HT-29 (cell line): ENCODE data around the gene SFXN5. TPM values are rescaled to one million over a fixed set of nuclear protein-coding genes. Genes with fewer than 3 reads are reported as not detected.
A peak's percentile ranks its signal among the peaks of the same experiment; 100 is the strongest.

Source experiments
- DNase-seq: peaks from one replicate; pipeline ENCODE4 v3.0.0-alpha.2; 2015; ENCODE audit warnings: low spot score
- total RNA-seq: library from RNA; depleted of rRNA; stranded (reverse); fragments of >200 nt; shearing (Covaris generic); gene quantifications from 2 replicates; pipeline ENCODE4 v1.2.3, GENCODE V29; 2014

Gene SFXN5
- total RNA-seq, 1 experiment from 2014 or later: 49.4 TPM

GRCh38 chr2:72994991-72995380 lies 76.5 kb downstream of the SFXN5 start:
- DNase-seq: no peak

DNA sequence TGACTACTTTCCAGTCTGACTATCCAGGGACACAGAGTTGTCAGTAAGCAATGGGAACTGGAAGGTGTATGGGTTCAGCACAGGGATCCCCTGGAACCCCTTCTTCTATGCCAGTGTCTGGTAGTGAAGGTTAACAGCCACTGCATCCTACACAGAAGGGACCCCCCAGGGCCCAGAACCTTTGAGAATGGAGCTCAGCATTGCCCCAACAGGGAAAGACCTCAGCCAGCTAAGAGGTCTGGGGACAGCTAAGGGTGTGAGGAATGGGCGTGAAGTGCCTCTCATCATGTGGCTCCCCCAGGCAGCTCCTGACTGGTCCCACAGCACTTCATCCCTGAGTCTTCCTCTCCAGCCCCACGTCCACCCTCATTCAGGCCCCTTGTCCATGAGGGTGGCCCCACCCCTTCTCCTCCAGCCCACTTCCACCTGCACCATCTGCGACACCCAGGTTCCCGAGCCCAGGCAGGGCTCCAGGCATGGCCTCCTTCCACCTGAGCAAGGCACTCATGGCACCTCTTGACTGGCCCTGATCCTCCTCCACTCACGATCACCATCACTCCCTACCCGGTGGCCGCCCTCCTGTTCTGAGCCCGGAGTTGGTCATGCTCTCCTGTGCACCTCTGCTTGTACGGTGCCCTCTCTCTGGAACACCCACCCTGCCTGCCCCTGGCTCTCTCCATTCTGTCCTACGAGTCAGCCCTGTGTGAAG lies 77.1 kb downstream of the SFXN5 start:
- no peak for DNase-seq

- no peak for DNase-seq
Measured at GRCh38 chr2:72993933-72994280, 77.6 kb downstream of the SFXN5 start.

DNA sequence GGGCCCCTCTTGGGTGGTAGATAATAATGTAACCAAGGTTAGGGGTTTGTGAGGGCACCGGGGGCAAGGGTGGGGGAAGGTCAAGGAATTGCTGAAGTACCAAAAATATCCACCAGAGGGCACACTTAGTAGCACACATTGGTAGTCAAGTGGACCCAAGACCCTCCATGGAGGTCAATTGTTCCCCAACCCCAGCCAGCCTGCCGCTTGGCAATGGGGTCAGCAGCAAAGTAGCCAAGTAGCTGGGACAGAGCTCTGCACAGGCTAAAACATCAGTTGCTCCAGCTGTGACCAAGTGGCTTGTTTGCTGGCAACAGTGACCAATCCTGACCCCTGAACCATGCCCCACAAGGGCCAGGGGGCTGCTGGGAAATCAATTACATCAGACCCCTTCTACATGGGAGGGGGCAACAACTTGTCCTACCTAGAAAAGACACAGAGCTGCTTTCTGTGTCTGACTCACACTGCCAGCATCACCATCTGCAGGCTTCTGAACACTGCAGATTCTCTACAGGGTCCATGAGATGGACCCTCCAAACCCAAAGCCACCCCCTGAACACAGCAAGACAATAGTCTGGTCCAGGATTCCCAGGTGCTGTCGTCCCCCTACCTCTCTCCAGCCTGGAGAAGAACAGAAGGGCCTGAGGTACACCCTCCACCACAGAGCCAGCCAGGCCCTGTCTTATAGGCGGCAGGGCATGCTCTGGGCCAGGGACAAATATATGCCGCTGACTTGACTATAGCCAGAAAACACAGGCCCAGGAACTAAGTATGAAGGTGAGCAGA lies 78.2 kb downstream of the SFXN5 start:
- DNase-seq: peak; percentile 66

- DNase-seq: no peak
Measured at GRCh38 chr2:72992734-72993102, 78.8 kb downstream of the SFXN5 start.

DNA sequence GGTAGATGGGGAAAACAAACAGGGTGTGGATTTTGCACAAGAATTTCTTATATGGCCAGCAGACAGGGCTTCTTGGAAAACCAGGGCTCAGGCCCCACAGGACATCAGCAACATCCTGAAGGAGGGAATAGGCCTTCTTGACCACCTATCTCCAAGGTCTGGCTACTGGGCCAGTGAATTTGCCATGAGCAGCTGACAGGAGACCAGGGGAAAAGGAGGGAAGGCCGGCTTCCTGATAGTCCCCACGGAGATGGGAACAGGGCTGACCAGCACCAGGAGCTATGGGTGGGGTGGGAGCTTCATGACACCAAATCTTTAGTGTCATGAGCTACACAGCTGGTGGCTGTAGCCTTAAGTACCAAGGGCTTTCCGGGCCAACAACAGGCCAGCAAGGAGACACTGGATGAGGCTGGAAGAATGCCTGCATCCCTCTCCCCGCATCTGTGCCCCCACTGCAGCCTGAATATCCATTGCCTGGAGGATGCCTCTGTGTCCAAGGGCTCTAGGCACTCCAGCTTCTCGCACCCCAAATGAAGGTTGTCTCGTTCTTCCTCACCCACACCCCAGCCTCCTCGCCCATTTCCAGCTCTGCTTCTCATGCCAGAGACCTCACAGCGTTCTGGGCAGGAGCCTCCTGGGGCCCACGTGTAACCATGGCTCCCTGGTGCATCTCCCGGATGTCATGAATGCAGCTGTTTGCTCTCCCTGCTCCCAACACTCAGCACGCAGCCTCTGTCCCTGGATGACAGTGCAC lies 79.4 kb downstream of the SFXN5 start:
- DNase-seq: no peak

DNA sequence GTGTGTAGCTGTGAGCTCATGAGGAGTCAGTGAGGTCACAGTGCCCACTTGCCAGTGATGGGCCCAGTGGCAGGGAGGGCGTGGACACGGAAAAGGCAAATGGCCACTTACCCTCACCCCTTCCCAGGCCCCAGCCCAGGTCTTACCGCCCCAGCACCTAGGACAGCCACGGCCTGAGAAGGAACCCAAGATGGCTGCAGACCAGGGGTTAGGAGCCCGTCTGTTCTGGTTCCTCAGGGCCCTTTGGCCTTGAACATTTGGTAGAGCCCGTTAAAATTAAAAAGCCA lies 80.1 kb downstream of the SFXN5 start:
- no peak for DNase-seq

- DNase-seq: no peak
Measured at GRCh38 chr2:72990695-72991438, 80.6 kb downstream of the SFXN5 start.

- DNase-seq: no peak
Measured at GRCh38 chr2:72989770-72990556, 81.5 kb downstream of the SFXN5 start.

DNA sequence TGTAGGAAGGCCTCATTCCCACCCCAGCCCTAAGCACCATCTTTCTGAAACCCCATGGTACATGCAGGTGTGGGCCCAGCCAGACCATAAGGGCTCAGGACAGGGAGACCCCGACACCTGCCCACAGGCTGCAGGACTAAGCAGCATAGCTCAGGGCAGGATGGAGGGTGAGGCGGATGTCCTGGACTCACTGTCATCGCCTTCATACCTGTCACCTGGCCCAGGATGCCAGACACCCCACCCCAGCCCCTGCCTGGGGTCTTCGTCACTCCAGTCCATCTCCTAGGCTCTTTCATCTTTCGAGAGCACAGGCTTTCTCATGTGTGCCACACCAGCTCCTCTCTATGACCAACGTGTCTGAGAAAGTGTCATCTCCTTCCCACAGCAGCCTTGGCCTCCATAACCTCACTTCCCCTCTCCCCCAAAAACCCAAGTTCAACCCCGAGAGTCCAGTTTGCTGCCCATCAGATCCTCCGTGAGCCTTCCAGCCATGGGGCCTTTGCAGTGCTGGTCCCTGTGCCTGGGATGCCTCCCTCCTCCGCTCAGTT lies 82.7 kb downstream of the SFXN5 start:
- DNase-seq: no peak

- no peak for DNase-seq
Measured at GRCh38 chr2:72988041-72988440, 83.5 kb downstream of the SFXN5 start.

- peak; percentile 89 for DNase-seq
Measured at GRCh38 chr2:72985891-72986683, 85.4 kb downstream of the SFXN5 start.

DNA sequence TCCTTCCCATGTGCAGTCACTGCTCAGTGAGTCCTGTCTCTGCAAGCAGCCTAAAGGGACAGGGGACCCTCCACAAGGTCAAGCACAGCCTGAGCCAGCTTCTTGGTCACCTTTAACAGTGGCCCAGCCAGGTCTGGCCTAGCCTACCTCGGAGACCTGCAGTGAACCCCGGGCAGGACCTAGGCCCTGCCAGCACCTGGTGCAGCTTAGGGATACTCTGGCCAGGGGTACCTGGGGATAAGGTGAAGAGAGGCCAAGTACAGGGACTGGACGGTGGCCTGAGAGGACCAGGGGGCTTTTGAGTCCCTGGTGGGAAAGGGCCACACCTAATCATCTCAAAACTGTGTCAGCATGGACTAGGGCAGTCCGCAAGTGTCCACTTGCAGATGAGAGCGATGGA lies 86.4 kb downstream of the SFXN5 start:
- no peak for DNase-seq

- no peak for DNase-seq
Measured at GRCh38 chr2:72984172-72984671, 87.3 kb downstream of the SFXN5 start.

DNA sequence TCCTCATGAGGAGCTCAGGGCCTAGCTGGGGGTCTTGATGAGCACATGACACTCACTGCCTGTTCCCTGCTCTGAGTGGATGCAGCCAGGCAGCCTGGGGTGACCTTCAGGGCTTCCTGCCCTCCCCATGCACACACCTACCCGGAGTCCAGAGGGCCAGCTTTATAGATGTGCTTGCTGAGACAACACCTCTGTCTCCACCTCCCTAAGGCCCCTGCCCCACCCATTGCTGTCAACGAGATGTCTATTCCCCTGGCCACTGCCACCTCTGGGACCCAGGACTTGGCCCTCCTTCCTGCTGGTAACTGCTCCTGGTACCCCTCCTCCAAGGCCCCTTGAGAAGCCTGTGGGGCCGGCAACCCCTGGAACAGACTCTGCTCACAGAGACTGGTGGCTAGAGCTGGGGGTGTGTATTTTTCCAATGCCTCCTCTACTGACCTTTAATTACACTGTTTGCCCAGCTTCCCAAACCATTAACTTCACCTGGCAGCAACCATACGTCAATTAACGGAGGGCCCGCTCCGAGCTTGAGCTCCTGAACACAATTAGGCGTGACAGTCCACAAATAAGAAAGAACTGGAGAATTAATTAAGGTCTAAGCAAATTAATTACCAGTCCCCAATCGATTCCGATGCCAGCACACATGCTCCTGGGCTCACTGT lies 87.9 kb downstream of the SFXN5 start:
- peak; percentile 13 for DNase-seq

GRCh38 chr2:72982781-72983499 lies 88.6 kb downstream of the SFXN5 start:
- DNase-seq: no peak

DNA sequence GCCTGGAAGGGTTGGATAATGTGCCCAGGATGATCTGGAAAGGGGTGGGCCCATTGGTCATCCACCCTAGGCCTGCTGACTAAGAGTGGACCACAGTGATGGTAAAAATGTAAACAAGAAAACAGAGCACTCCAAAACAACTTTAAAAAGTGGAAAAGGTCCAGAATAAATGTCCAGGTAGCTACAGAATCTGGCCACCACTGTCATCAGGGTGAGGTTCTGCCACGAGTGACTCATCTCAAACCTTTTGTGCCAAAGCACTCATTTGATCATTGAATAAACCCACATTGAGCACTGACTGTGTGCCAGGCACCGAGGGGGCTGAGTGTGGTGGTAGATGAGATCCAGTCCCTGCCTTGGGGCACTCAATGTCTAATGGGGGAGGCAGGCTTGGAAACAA lies 89.3 kb downstream of the SFXN5 start:
- DNase-seq: no peak

- no peak for DNase-seq
Measured at GRCh38 chr2:72981536-72981935, 90.0 kb downstream of the SFXN5 start.
